COR-L47 (cell line): ENCODE measurements around the gene RSU1.
"Not testable (repeated sequence)": the region's sequence is repeated elsewhere in the genome, so short reads cannot be mapped to it uniquely, and the experiment has no call there.

Source experiments
- DNase-seq: peaks from one replicate; lab custom pipeline; 2025; lab: John Stamatoyannopoulos, UW

Gene RSU1

GRCh38 chr10:16780338-16780880 is 36.8 kb downstream of the RSU1 start:
- no peak for DNase-seq

GRCh38 chr10:16779384-16779915 is 37.8 kb downstream of the RSU1 start:
- DNase-seq, result no peak

- DNase-seq, result peak; percentile 13
These were observed 39.5 kb downstream of the RSU1 start for GRCh38 chr10:16777473-16778370.

GRCh38 chr10:16776896-16777295 is 40.3 kb downstream of the RSU1 start:
- DNase-seq, result no peak

GRCh38 chr10:16773334-16773733 is 43.9 kb downstream of the RSU1 start:
- DNase-seq, result no peak

- DNase-seq, result no peak
These were observed 46.6 kb downstream of the RSU1 start for GRCh38 chr10:16770670-16771069.

DNA sequence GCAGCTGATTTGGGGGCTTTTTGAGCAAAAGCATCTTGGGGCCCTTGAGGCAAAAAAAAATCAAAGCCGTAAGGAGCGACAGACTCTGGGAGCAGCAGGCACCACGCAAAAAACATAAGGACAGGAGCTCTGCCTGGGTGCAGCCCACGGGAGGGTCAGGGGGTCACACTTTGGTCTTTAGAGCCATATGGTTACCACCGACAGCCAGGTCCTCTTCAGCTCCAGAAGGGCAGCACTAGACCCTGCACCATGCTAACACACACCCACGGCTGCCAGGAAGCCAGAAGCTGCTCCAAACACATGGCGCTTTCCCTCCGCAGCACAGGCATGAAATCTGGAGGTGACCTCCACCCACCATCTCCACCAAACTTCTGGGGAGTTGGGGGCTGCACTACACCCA is 47.1 kb downstream of the RSU1 start:
- DNase-seq, result no peak

- DNase-seq, result no peak
These were observed 47.9 kb downstream of the RSU1 start for GRCh38 chr10:16769331-16769730.

GRCh38 chr10:16768702-16769101 is 48.5 kb downstream of the RSU1 start:
- no peak for DNase-seq

DNA sequence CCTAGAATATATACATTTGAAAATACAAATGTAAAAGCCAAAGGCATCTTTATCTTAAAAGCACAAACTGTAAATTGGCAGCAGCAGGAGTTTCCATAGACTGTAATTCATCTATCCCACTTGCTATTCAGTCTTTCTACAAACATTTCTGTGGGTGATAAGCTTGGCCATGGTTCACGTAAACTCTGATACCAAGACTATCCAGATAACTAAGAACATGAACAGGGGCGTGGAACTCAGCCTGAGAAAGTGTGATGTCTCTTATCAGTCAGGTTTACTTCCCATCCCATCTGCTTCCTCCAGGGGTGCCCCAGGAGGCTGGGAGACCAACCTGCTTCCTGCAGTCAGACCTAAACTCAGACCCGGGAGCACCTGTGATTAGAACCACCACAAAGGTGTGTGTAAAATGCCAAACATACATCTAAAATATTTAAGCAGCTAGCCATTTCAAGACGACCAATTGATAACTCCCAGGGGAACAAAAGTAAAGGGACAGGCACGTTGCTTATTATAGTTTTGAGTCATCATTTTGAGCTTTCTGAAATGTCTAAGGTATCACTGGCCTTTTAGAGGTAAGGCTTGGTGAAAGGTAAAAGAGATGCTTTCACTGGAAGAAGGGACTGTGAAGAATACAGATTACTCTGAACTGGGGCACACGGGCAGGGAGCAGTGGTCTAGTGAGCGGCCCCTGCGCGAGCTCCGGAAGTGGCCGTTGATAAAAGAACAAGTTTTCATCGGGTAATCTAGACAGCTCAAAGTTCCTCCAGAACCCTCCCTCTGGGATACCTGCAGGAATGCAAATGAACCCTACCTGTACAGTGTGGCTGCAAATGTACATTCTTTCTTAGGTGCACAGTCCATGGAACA is 51.5 kb downstream of the RSU1 start:
- DNase-seq, result no peak

GRCh38 chr10:16761300-16761699 is 55.9 kb downstream of the RSU1 start:
- DNase-seq, result no peak

GRCh38 chr10:16756561-16757221 is 60.5 kb downstream of the RSU1 start:
- DNase-seq, result no peak

GRCh38 chr10:16754765-16755164 is 62.5 kb downstream of the RSU1 start:
- DNase-seq, result no peak

GRCh38 chr10:16752849-16753248 is 64.4 kb downstream of the RSU1 start:
- DNase-seq, result not testable (repeated sequence)

DNA sequence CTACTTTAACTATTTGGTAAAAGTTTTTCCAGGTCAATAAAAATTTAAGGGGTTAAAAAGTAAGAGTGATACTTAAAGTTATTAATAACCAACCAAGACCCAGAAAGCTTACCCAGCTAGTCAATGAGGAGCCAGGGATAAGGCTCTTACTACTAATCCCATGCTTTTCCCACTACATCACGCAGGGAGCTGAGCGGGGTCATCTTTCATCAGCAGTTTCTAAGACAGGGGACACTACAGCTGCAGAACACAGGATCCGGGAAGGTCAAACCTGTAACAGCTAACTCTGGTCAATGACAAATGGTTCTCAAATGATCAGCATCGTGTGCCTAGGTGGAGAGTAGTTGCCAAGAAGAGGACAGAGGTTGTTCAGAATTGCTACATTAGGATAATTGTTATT is 65.1 kb downstream of the RSU1 start:
- DNase-seq, result no peak

DNA sequence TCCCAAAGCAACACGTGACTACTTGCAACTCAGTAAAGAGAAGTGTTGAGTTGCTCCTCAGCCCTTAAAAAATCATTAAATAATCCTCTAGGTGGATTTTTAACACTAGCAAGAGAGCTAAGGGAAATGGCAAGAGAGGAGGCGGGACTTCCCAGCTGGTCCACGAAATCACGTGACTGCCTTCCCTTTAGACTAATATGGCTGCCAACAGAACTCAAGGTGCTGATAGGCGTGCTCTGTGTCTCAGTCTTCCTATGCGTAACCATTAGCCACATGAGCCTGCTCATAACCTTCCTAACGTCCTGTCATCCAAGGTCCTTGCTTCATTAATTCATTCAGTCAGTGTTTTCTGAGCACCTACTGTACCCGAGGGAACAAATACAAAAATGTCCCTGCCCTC is 66.0 kb downstream of the RSU1 start:
- DNase-seq, result no peak

- DNase-seq, result no peak
These were observed 66.8 kb downstream of the RSU1 start for GRCh38 chr10:16750461-16750860.

GRCh38 chr10:16748749-16749148 is 68.5 kb downstream of the RSU1 start:
- no peak for DNase-seq

DNA sequence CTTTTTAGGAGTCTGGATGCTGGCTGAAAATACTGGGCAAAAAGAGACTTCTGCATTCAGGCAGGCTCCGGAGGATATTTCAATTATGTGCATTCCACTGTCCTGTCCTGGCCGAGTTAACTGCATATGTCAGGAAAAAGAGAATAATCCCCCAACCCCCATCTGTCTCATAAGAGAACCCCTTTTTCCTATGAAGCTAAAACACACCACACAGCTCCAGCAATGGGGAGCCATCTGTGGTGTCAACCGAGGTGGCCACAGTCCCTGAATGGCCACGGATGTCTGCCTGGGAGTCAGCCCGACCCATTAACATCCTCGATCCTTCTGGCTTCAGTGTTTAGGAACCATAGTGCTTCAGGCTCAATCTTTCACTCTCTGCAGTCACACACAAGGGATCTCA is 70.4 kb downstream of the RSU1 start:
- no peak for DNase-seq

- DNase-seq, result no peak
These were observed 72.2 kb downstream of the RSU1 start for GRCh38 chr10:16745061-16745460.

GRCh38 chr10:16742165-16742960 is 74.9 kb downstream of the RSU1 start:
- no peak for DNase-seq
